ENCODE data around the gene HERPUD2. TPM values are rescaled to one million over a fixed set of nuclear protein-coding genes. Genes with fewer than 3 reads are reported as not detected.

The HERPUD2 gene
- polyA plus RNA-seq, 1 donor (not counting 4 experiments of a cell fraction or from before 2014, with no cell fraction given): 43.6 TPM

GRCh38 chr7:35727571-35727970 is 32.6 kb upstream of the HERPUD2 start:
- Histone ChIP-seq H3K9ac (ENCODE audit: control insufficient read depth, extremely low read depth, insufficient read depth, low read length) (no peak overlapping the region), H2AFZ (ENCODE audit: control insufficient read depth, low read length) (no peak overlapping the region), H3K79me2 (ENCODE audit: control insufficient read depth, insufficient read depth, low read length) (no peaks in the 10 kb centered on the region), H3K36me3 (ENCODE audit: control insufficient read depth in 2 of 2, extremely low read depth in 1 of 2, insufficient read depth in 2 of 2, low read length in 2 of 2) (no peaks in the 10 kb centered on the region), H3K4me3 (ENCODE audit: control insufficient read depth in 2 of 3, extremely low read depth in 1 of 3, insufficient read depth in 2 of 3, low read depth in 1 of 3, low read length in 3 of 3) (no peak overlapping the region), H3K9me3 (ENCODE audit: control insufficient read depth, low read depth, low read length) (no peaks in the 10 kb centered on the region), H3K4me1 (ENCODE audit: control insufficient read depth, extremely low read depth, insufficient read depth, low read length) (no peaks in the 10 kb centered on the region), H3K4me2 (ENCODE audit: control insufficient read depth, extremely low read depth, insufficient read depth, low read depth, low read length) (no peak overlapping the region), H3K27ac (ENCODE audit: control insufficient read depth, insufficient read depth, low read length) (no peak overlapping the region), H3K9me1 (ENCODE audit: control insufficient read depth, extremely low read depth, insufficient read depth, low read length) (no peaks in the 10 kb centered on the region), H4K20me1 (ENCODE audit: control insufficient read depth, extremely low read depth, insufficient read depth, low read length) (no peaks in the 10 kb centered on the region), H3K27me3 (ENCODE audit: control insufficient read depth, extremely low read depth, insufficient read depth, low read length) (no peaks in the 10 kb centered on the region)
- TF ChIP-seq EZH2 (IDR thresholded peaks at IDR 0.05; ENCODE audit: low read length): no peak
- no peak for TF ChIP-seq CTCF (optimal IDR thresholded peaks at IDR 0.05 in 1 of 3, IDR thresholded peaks at IDR 0.05 in 1 of 3, conservative IDR thresholded peaks at IDR 0.05 in 1 of 3; ENCODE audit: extremely low read depth in 1 of 3, insufficient read depth in 2 of 3, low read length in 3 of 3)
- dilution Hi-C loops (cut with MboI; ENCODE audit: extremely low pct_ligation_motif_present, low sequenced_read_pairs): no loop called here
- no peak for FAIRE-seq
- no peak for DNase-seq (ENCODE audit: low read depth, low spot score)

GRCh38 chr7:35726654-35727053 is 31.7 kb upstream of the HERPUD2 start:
- H3K9ac ChIP-seq (ENCODE audit: control insufficient read depth, extremely low read depth, insufficient read depth, low read length): no peak overlapping the region
- no peaks in the 10 kb centered on the region for H3K9me1 ChIP-seq (ENCODE audit: control insufficient read depth, extremely low read depth, insufficient read depth, low read length)
- H3K4me1 ChIP-seq (ENCODE audit: control insufficient read depth, extremely low read depth, insufficient read depth, low read length): no peaks in the 10 kb centered on the region
- no peak for DNase-seq (ENCODE audit: low read depth, low spot score)
- dilution Hi-C loops (cut with MboI; ENCODE audit: extremely low pct_ligation_motif_present, low sequenced_read_pairs): no loop called here
- H3K79me2 ChIP-seq (ENCODE audit: control insufficient read depth, insufficient read depth, low read length): no peaks in the 10 kb centered on the region
- no peak overlapping the region for H3K4me2 ChIP-seq (ENCODE audit: control insufficient read depth, extremely low read depth, insufficient read depth, low read depth, low read length)
- H3K36me3 ChIP-seq (ENCODE audit: control insufficient read depth in 2 of 2, extremely low read depth in 1 of 2, insufficient read depth in 2 of 2, low read length in 2 of 2): no peaks in the 10 kb centered on the region
- H3K27ac ChIP-seq (ENCODE audit: control insufficient read depth, insufficient read depth, low read length): no peak overlapping the region
- no peaks in the 10 kb centered on the region for H4K20me1 ChIP-seq (ENCODE audit: control insufficient read depth, extremely low read depth, insufficient read depth, low read length)
- no peak for TF ChIP-seq EZH2 (IDR thresholded peaks at IDR 0.05; ENCODE audit: low read length)
- TF ChIP-seq CTCF (optimal IDR thresholded peaks at IDR 0.05 in 1 of 3, IDR thresholded peaks at IDR 0.05 in 1 of 3, conservative IDR thresholded peaks at IDR 0.05 in 1 of 3; ENCODE audit: extremely low read depth in 1 of 3, insufficient read depth in 2 of 3, low read length in 3 of 3): no peak
- H3K9me3 ChIP-seq (ENCODE audit: control insufficient read depth, low read depth, low read length): no peaks in the 10 kb centered on the region
- H3K4me3 ChIP-seq (ENCODE audit: control insufficient read depth in 2 of 3, extremely low read depth in 1 of 3, insufficient read depth in 2 of 3, low read depth in 1 of 3, low read length in 3 of 3): no peak overlapping the region
- FAIRE-seq: no peak
- H3K27me3 ChIP-seq (ENCODE audit: control insufficient read depth, extremely low read depth, insufficient read depth, low read length): no peaks in the 10 kb centered on the region
- no peak overlapping the region for H2AFZ ChIP-seq (ENCODE audit: control insufficient read depth, low read length)
